K562 (cell line): Measurements from ENCODE around the gene DGKE. TPM values are rescaled to one million over a fixed set of nuclear protein-coding genes. Genes with fewer than 3 reads are reported as not detected.
A peak's percentile ranks its signal among the peaks of the same experiment; 100 is the strongest.

Source experiments
- ATAC-seq: fragments of 200-7000 bp; cut with Tn5 transposase; 3 replicates; pipeline ENCODE4 v1.9.1; 2020; ENCODE audit warnings: moderate library complexity
- BruUV-seq: library from RNA; stranded (reverse); fragments of 400-500 nt; replicated peaks from 2 replicates; lab custom pipeline; 2021; lab: Mats Ljungman, UMichigan
- CTCF ChIA-PET: fragments of 300-600 bp; formaldehyde crosslinking; extraction: SDS; loops from one replicate; lab custom pipeline; 2021; ENCODE audit warnings: low intra/inter-chr PET ratio; lab: Yijun Ruan, JAX
- POLR2A ChIA-PET: fragments of 300-600, 350-650 bp; sonication (Branson Sonifier 250); formaldehyde crosslinking; extraction: SDS; loops from one replicate; lab custom pipeline; 2021; ENCODE audit warnings: antibody characterized with exemption, inconsistent platforms; lab: Yijun Ruan, JAX
- DNase-seq, 4 experiments: peaks; one replicate each; pipeline versions ENCODE4 v3.0.0 to v3.0.0-alpha.2; 2011 to 2018; ENCODE audit warnings: low spot score in 3 of 4, mixed read lengths in 3 of 4; ENCODE audit errors: extremely low read depth in 1 of 4
- FAIRE-seq: peaks from 2 replicates; lab custom pipeline; 2011; peaks lifted over from hg19 to GRCh38; lab: Jason Lieb, UNC
- H2AFZ ChIP-seq: 2 replicates; pipeline ENCODE4 v1.6.0; 2011; ENCODE audit warnings: low read depth, low read length, control low read depth, inconsistent platforms
- H3K27ac ChIP-seq: fragments of 200-600 bp; 3 replicates; pipeline ENCODE4 v1.8.0; 2011; ENCODE audit warnings: low read depth, mild to moderate bottlenecking, control low read depth, inconsistent platforms, low read length, moderate library complexity, mixed read lengths; ENCODE audit errors: extremely low read depth
- H3K27me3 ChIP-seq, 2 experiments: fragments of 300-600 bp in 1 of 2; 2 replicates in 1 of 2; 3 replicates in 1 of 2; pipeline versions ENCODE4 v1.6.0 to v1.8.0; 2011; ENCODE audit warnings: inconsistent platforms in 2 of 2, low read length in 2 of 2, mild to moderate bottlenecking in 1 of 2, mixed read lengths in 1 of 2, moderate library complexity in 1 of 2; ENCODE audit not compliant: control insufficient read depth in 2 of 2, insufficient read depth in 2 of 2
- H3K36me3 ChIP-seq: fragments of 300-600 bp; 3 replicates; pipeline ENCODE4 v1.8.0; 2011; ENCODE audit warnings: mild to moderate bottlenecking, low read length, inconsistent platforms; ENCODE audit not compliant: control insufficient read depth, insufficient read depth
- H3K4me1 ChIP-seq, 2 experiments: fragments of 200-600 bp in 1 of 2; replicated peaks in 1 of 2; 2 replicates in 1 of 2; 3 replicates in 1 of 2; pipeline versions ENCODE4 v1.5.1 to v1.8.0; 2011; ENCODE audit warnings: inconsistent platforms in 2 of 2, low read length in 2 of 2, mild to moderate bottlenecking in 1 of 2, mixed read lengths in 1 of 2, moderate library complexity in 1 of 2; ENCODE audit not compliant: control insufficient read depth in 2 of 2, insufficient read depth in 2 of 2
- H3K4me2 ChIP-seq: 2 replicates; pipeline ENCODE4 v1.6.1; 2011; ENCODE audit warnings: low read length, control low read depth, inconsistent platforms, mixed read lengths; ENCODE audit not compliant: insufficient read depth
- H3K4me3 ChIP-seq: fragments of 200-600 bp; sonication (generic), shearing (Covaris generic); 2 replicates; pipeline ENCODE4 v1.5.1; 2016; ENCODE audit warnings: control low read depth, inconsistent platforms
- H3K79me2 ChIP-seq: fragments of 200-600 bp; 3 replicates; pipeline ENCODE4 v1.8.0; 2011; ENCODE audit warnings: low read length, inconsistent platforms; ENCODE audit not compliant: control insufficient read depth, insufficient read depth
- H3K9ac ChIP-seq, 2 experiments: 2 replicates each; pipeline versions ENCODE4 v1.6.0 to v1.6.1; 2011; ENCODE audit warnings: low read depth in 2 of 2, low read length in 2 of 2, control low read depth in 1 of 2, inconsistent platforms in 1 of 2, mild to moderate bottlenecking in 1 of 2, mixed read lengths in 1 of 2; ENCODE audit not compliant: insufficient read depth in 1 of 2
- H3K9me1 ChIP-seq: one replicate; pipeline ENCODE4 v1.6.0; 2011; ENCODE audit warnings: inconsistent platforms, mild to moderate bottlenecking, low read length, moderate library complexity; ENCODE audit not compliant: control insufficient read depth, insufficient read depth
- H3K9me3 ChIP-seq: replicated peaks from 2 replicates; pipeline ENCODE4 v1.5.1; 2011; ENCODE audit warnings: low read depth, low read length, inconsistent platforms; ENCODE audit not compliant: control insufficient read depth, insufficient read depth
- H4K20me1 ChIP-seq: replicated peaks from 2 replicates; pipeline ENCODE4 v1.6.1; 2011; ENCODE audit warnings: low read length, inconsistent platforms, mixed read lengths; ENCODE audit not compliant: control insufficient read depth, insufficient read depth
- BCOR ChIP-seq: fragments of 450-650 bp; IDR thresholded peaks from 2 replicates; pipeline ENCODE4 v1.6.1; 2016
- CEBPG ChIP-seq, 3 experiments: fragments of 200-800 bp in 1 of 3; sonication (Bioruptor generic) in 1 of 3; sonication (generic) in 1 of 3; formaldehyde crosslinking in 1 of 3; IDR thresholded peaks in 2 of 3; conservative IDR thresholded peaks in 1 of 3; 2 replicates each; pipeline versions ENCODE4 v1.6.1 to v1.8.0; 2016 to 2022; ENCODE audit warnings: missing compliant biosample characterization in 2 of 3, missing genetic modification characterization in 2 of 3, mild to moderate bottlenecking in 1 of 3, missing genetic modification reagents in 1 of 3
- CREM ChIP-seq: IDR thresholded peaks from 2 replicates; pipeline ENCODE4 v1.6.1; 2014; ENCODE audit warnings: antibody characterized with exemption, low read depth
- HOMEZ ChIP-seq: fragments of 250-450 bp; sonication (Bioruptor Pico); IDR thresholded peaks from 2 replicates; pipeline ENCODE4 v1.4.0; 2020; ENCODE audit warnings: mild to moderate bottlenecking, moderate library complexity
- KDM1A ChIP-seq, 2 experiments: fragments of 450-650 bp; IDR thresholded peaks; 2 replicates each; pipeline ENCODE4 v1.6.1; 2016; ENCODE audit warnings: mild to moderate bottlenecking in 2 of 2
- RBM25 ChIP-seq: fragments of 200-400 bp; formaldehyde crosslinking; IDR thresholded peaks from 2 replicates; pipeline ENCODE4 v1.6.1; 2018; ENCODE audit warnings: low read length, low read depth, moderate library complexity; ENCODE audit not compliant: severe bottlenecking
- RCOR1 ChIP-seq, 2 experiments: IDR thresholded peaks; 2 replicates each; pipeline ENCODE4 v1.6.1; 2012; ENCODE audit warnings: low read depth in 2 of 2, low read length in 2 of 2, borderline replicate concordance in 1 of 2, improper control_type of control experiment in 1 of 2
- ZFP91 ChIP-seq: sonication (generic); formaldehyde crosslinking; IDR thresholded peaks from 2 replicates; pipeline ENCODE4 v1.8.0; 2022; ENCODE audit warnings: mild to moderate bottlenecking, missing genetic modification reagents
- WGBS: fragments of 100-300 bp; shearing (Covaris generic); methylation state at CpG from one replicate; pipeline ENCODE4 v1.1.6; 2016; ENCODE audit warnings: low coverage, mixed read lengths; ENCODE audit not compliant: insufficient coverage; ENCODE audit errors: missing lambda C conversion rate; 5-methylcytosine and 5-hydroxymethylcytosine counted together
- in situ Hi-C: fragments of 300-500 bp; cut with MboI; formaldehyde crosslinking; loops from 4 replicates; pipeline ENCODE4 v1.15.0; 2018; ENCODE audit warnings: inconsistent platforms, mixed read lengths
- intact Hi-C: fragments of 100-400 bp; cut with micrococcal nuclease; formaldehyde crosslinking; loops from 2 replicates; pipeline ENCODE4 v1.14.2; 2022
- polyA plus RNA-seq, 8 experiments: library from polyadenylated mRNA; depleted of rRNA in 4 of 8; stranded (reverse) in 5 of 8; unstranded in 3 of 8; fragments of >200 nt; fragmentation: Nextera tagmentation in 2 of 8; fragmentation: Illumina TruSeq in 1 of 8; extraction: Ambion mirVana in 2 of 8; extraction: Trizol in 1 of 8; gene quantifications; 2 replicates each; pipeline versions ENCODE4 v1.2.1 to v1.2.3, GENCODE V29; 2011 to 2014; ENCODE audit warnings: inconsistent platforms in 1 of 8, missing spikeins in 1 of 8
- total RNA-seq, 7 experiments: library from RNA; depleted of rRNA in 6 of 7; stranded (reverse); fragments of >200 nt in 6 of 7; fragmentation: Illumina TruSeq in 2 of 7; extraction: Trizol in 2 of 7; gene quantifications; 2 replicates each; pipeline versions ENCODE4 v1.2.1 to v1.2.3, GENCODE V29; 2011 to 2021; ENCODE audit warnings: low replicate concordance in 1 of 7

DGKE gene
- total and polyA plus RNA-seq, 9 of the 15 experiments (the other 6 are each of a cell fraction or from before 2014, with no cell fraction given), result 1.3 to 9.9 (median 5.9) TPM

GRCh38 chr17:56798916-56799315 lies 35.0 kb upstream of the DGKE start (continued):
- TF ChIP-seq CEBPG (CRISPR knock-in tag; IDR thresholded peaks at IDR 0.05), result no peak
- 0 out of 4 replicates have a peak, but pooled peaks of 1 of the 2 experiments have one; percentile 15 for TF ChIP-seq CEBPG (tag; conservative IDR thresholded peaks at IDR 0.05 in 1 of 2, IDR thresholded peaks at IDR 0.05 in 1 of 2)
- no peak for TF ChIP-seq CREM
- TF ChIP-seq ZFP91 (CRISPR knock-in tag), result no peak
- TF ChIP-seq RCOR1 (IDR thresholded peaks at IDR 0.05; ENCODE audit: borderline replicate concordance in 1 of 2, low read depth in 2 of 2, low read length in 2 of 2), result 0 out of 4 replicates have a peak, but pooled peaks of 1 of the 2 experiments have one; percentile 6

- 0% methylated on average over 3 of the region's 4 CpGs for WGBS
- no peaks in the 10 kb centered on the region; a peak in 2 of 5 replicates for H3K4me1 ChIP-seq
- ChIA-PET POLR2A (interaction anchor here (0.6 kb wide), 1 partner anchor 16 kb away, joined by 4 read pairs; no protein-coding TSS in a partner anchor), CTCF (no interaction called here)
- peaks cover 20 to 25% of the 10 kb centered on the region in 2 experiments; a peak in 4 of 5 replicates for H3K27me3 ChIP-seq
- H4K20me1 ChIP-seq, result no peaks in the 10 kb centered on the region
- H3K27ac ChIP-seq, result no peak overlapping the region
- intact Hi-C loops (no loop called here), in situ Hi-C loops (no loop called here)
- DNase-seq, result no peak
- no peak overlapping the region for H3K4me2 ChIP-seq
- TF ChIP-seq KDM1A (IDR thresholded peaks at IDR 0.05) (0 out of 4 replicates have a peak, but pooled peaks of 1 of the 2 experiments have one; percentile 35), RBM25 (peak; percentile 67), HOMEZ (CRISPR knock-in tag) (no peak), BCOR (peak; percentile 66; the same call in 1 of the 2 replicates)
- ATAC-seq, result no peak
- no peak overlapping the region for H2AFZ ChIP-seq
- no peak overlapping the region for H3K9ac ChIP-seq
- no TSS peak for BruUV-seq
- FAIRE-seq, result no peak
- no peaks in the 10 kb centered on the region for H3K9me1 ChIP-seq
- no peak overlapping the region for H3K4me3 ChIP-seq
- H3K9me3 ChIP-seq, result no peaks in the 10 kb centered on the region
- H3K36me3 ChIP-seq, result no peaks in the 10 kb centered on the region
- H3K79me2 ChIP-seq, result no peaks in the 10 kb centered on the region
Observed at GRCh38 chr17:56801459-56802178, 32.3 kb upstream of the DGKE start.
